ENCODE data around the gene LYZL6. TPM values are rescaled to one million over a fixed set of nuclear protein-coding genes. Genes with fewer than 3 reads are reported as not detected.

LYZL6 gene
- total RNA-seq, 4 donors from 2014 or later: not detected

- Histone ChIP-seq H3K27me3 (no peaks in the 10 kb centered on the region), H3K4me3 (no peak overlapping the region), H3K36me3 (no peaks in the 10 kb centered on the region), H3K9me3 (no peaks in the 10 kb centered on the region), H3K27ac (replicated peaks in 1 of 4) (no peak overlapping the region), H3K4me1 (no peaks in the 10 kb centered on the region)
- TF ChIP-seq EP300 (IDR thresholded peaks at IDR 0.05) (no peak), POLR2A (IDR thresholded peaks at IDR 0.05; ENCODE audit: low read depth) (no peak), CTCF (IDR thresholded peaks at IDR 0.05) (no peak), POLR2AphosphoS5 (IDR thresholded peaks at IDR 0.05) (no peak)
- intact Hi-C loops (cut with DNase I): no loop called here
- 85% methylated on average over 3 of the region's 4 CpGs for WGBS
- DNase-seq (ENCODE audit: extremely low spot score): no peak
Measured at GRCh38 chr17:35913609-35914008, 29.9 kb downstream of the LYZL6 start.

- Histone ChIP-seq H3K27me3 (no peaks in the 10 kb centered on the region), H3K4me3 (no peak overlapping the region), H3K9me3 (no peaks in the 10 kb centered on the region), H3K4me1 (no peaks in the 10 kb centered on the region), H3K36me3 (no peaks in the 10 kb centered on the region), H3K27ac (replicated peaks in 1 of 4) (no peak overlapping the region)
- intact Hi-C loops (cut with DNase I): no loop called here
- DNase-seq (ENCODE audit: extremely low spot score): no peak
- no peak for TF ChIP-seq EP300 (IDR thresholded peaks at IDR 0.05)
- TF ChIP-seq CTCF (IDR thresholded peaks at IDR 0.05): no peak
- TF ChIP-seq POLR2A (IDR thresholded peaks at IDR 0.05; ENCODE audit: low read depth): no peak
- TF ChIP-seq POLR2AphosphoS5 (IDR thresholded peaks at IDR 0.05): no peak
- WGBS: 88% methylated on average over 2 of the region's 2 CpGs
Measured at GRCh38 chr17:35912942-35913341, 30.6 kb downstream of the LYZL6 start.

- WGBS: 91% methylated on average over 3 of the region's 3 CpGs
- Histone ChIP-seq H3K9me3 (no peaks in the 10 kb centered on the region), H3K27ac (replicated peaks in 1 of 4) (no peak overlapping the region), H3K27me3 (no peaks in the 10 kb centered on the region), H3K4me1 (no peaks in the 10 kb centered on the region), H3K36me3 (no peaks in the 10 kb centered on the region), H3K4me3 (no peak overlapping the region)
- no peak for DNase-seq (ENCODE audit: extremely low spot score)
- intact Hi-C loops (cut with DNase I): no loop called here
- TF ChIP-seq POLR2A (IDR thresholded peaks at IDR 0.05; ENCODE audit: low read depth) (no peak), CTCF (IDR thresholded peaks at IDR 0.05) (no peak), POLR2AphosphoS5 (IDR thresholded peaks at IDR 0.05) (no peak), EP300 (IDR thresholded peaks at IDR 0.05) (no peak)
Measured at GRCh38 chr17:35912339-35912912, 31.1 kb downstream of the LYZL6 start.

- intact Hi-C loops (cut with DNase I): no loop called here
- Histone ChIP-seq H3K9me3 (no peaks in the 10 kb centered on the region), H3K4me1 (no peaks in the 10 kb centered on the region), H3K27ac (replicated peaks in 1 of 4) (no peak overlapping the region), H3K27me3 (no peaks in the 10 kb centered on the region), H3K36me3 (no peaks in the 10 kb centered on the region), H3K4me3 (no peak overlapping the region)
- TF ChIP-seq EP300 (IDR thresholded peaks at IDR 0.05) (no peak), CTCF (IDR thresholded peaks at IDR 0.05) (no peak), POLR2AphosphoS5 (IDR thresholded peaks at IDR 0.05) (no peak), POLR2A (IDR thresholded peaks at IDR 0.05; ENCODE audit: low read depth) (no peak)
- no peak for DNase-seq (ENCODE audit: extremely low spot score)
- WGBS: 86% methylated on average over 3 of the region's 3 CpGs
Measured at GRCh38 chr17:35909408-35909807, 34.1 kb downstream of the LYZL6 start.

GRCh38 chr17:35907691-35908090 is 35.8 kb downstream of the LYZL6 start:
- H3K9me3 ChIP-seq: no peaks in the 10 kb centered on the region
- no peaks in the 10 kb centered on the region for H3K4me1 ChIP-seq
- intact Hi-C loops (cut with DNase I): no loop called here
- 67% methylated on average over 5 of the region's 5 CpGs for WGBS
- no peaks in the 10 kb centered on the region for H3K36me3 ChIP-seq
- TF ChIP-seq POLR2AphosphoS5 (IDR thresholded peaks at IDR 0.05) (no peak), CTCF (IDR thresholded peaks at IDR 0.05) (no peak), POLR2A (IDR thresholded peaks at IDR 0.05; ENCODE audit: low read depth) (no peak), EP300 (IDR thresholded peaks at IDR 0.05) (no peak)
- H3K27ac ChIP-seq (replicated peaks in 1 of 4): no peak overlapping the region
- H3K4me3 ChIP-seq: no peak overlapping the region
- no peaks in the 10 kb centered on the region for H3K27me3 ChIP-seq
- DNase-seq (ENCODE audit: extremely low spot score): no peak

Data from esophagus muscularis mucosa (tissue), 4 donors.